GM18498 (cell line): Measurements from ENCODE around the gene ACLY.

Experiments
- ATAC-seq: cut with Tn5 transposase; IDR thresholded peaks from one replicate; pipeline ENCODE4 v1.9.1; 2021; ENCODE audit warnings: mild to moderate bottlenecking, moderate library complexity; ENCODE audit not compliant: unreplicated experiment

Gene ACLY

GRCh38 chr17:41913798-41914197 lies 5.0 kb downstream of the ACLY start:
- no peak for ATAC-seq

- no peak for ATAC-seq
Observed at GRCh38 chr17:41912925-41913324, 5.8 kb downstream of the ACLY start.

- no peak for ATAC-seq
Observed at GRCh38 chr17:41910701-41911391, 7.9 kb downstream of the ACLY start.

- no peak for ATAC-seq
Observed at GRCh38 chr17:41909088-41909487, 9.7 kb downstream of the ACLY start.

GRCh38 chr17:41907633-41908539 lies 10.9 kb downstream of the ACLY start:
- ATAC-seq, result no peak

- ATAC-seq, result no peak
Observed at GRCh38 chr17:41907185-41907556, 11.6 kb downstream of the ACLY start.

GRCh38 chr17:41906465-41907184 lies 12.1 kb downstream of the ACLY start:
- ATAC-seq, result no peak

GRCh38 chr17:41905172-41905571 lies 13.6 kb downstream of the ACLY start:
- no peak for ATAC-seq

- no peak for ATAC-seq
Observed at GRCh38 chr17:41904242-41904841, 14.4 kb downstream of the ACLY start.

GRCh38 chr17:41901646-41902045 lies 17.1 kb downstream of the ACLY start:
- ATAC-seq, result no peak

GRCh38 chr17:41896726-41897125 lies 22.0 kb downstream of the ACLY start:
- no peak for ATAC-seq

GRCh38 chr17:41895617-41896016 lies 23.1 kb downstream of the ACLY start:
- ATAC-seq, result no peak

- no peak for ATAC-seq
Observed at GRCh38 chr17:41894791-41895331, 23.9 kb downstream of the ACLY start.

GRCh38 chr17:41893384-41893783 lies 25.4 kb downstream of the ACLY start:
- no peak for ATAC-seq

GRCh38 chr17:41892021-41892376 lies 26.8 kb downstream of the ACLY start:
- no peak for ATAC-seq

- no peak for ATAC-seq
Observed at GRCh38 chr17:41891135-41892020, 27.4 kb downstream of the ACLY start.

- ATAC-seq, result no peak
Observed at GRCh38 chr17:41888332-41888965, 30.3 kb downstream of the ACLY start.

GRCh38 chr17:41885733-41886132 lies 33.0 kb downstream of the ACLY start:
- ATAC-seq, result no peak

- no peak for ATAC-seq
Observed at GRCh38 chr17:41882756-41883155, 36.0 kb downstream of the ACLY start.

- no peak for ATAC-seq
Observed at GRCh38 chr17:41880130-41880529, 38.6 kb downstream of the ACLY start.
